Suprapubic skin (tissue), 4 donors: ENCODE data around the gene CFAP68. TPM values are rescaled to one million over a fixed set of nuclear protein-coding genes. Genes with fewer than 3 reads are reported as not detected.

ENCODE experiments used
- DNase-seq, 2 donors: peaks; one replicate each; pipeline ENCODE4 v3.0.0-alpha.2; 2019; ENCODE audit warnings: low spot score in 2 of 2
- H3K27ac ChIP-seq: fragments of 200-600 bp; sonication (generic); one replicate; pipeline ENCODE4 v1.5.1; 2019
- H3K27me3 ChIP-seq: fragments of 200-600 bp; sonication (generic); one replicate; pipeline ENCODE4 v1.5.1; 2019
- H3K36me3 ChIP-seq: fragments of 200-600 bp; sonication (generic); one replicate; pipeline ENCODE4 v1.5.1; 2019
- H3K4me1 ChIP-seq: fragments of 200-600 bp; sonication (generic); one replicate; pipeline ENCODE4 v1.5.1; 2019
- H3K4me3 ChIP-seq: fragments of 200-600 bp; sonication (generic); one replicate; pipeline ENCODE4 v1.5.1; 2019; ENCODE audit warnings: mild to moderate bottlenecking
- H3K9me3 ChIP-seq: fragments of 200-600 bp; sonication (generic); one replicate; pipeline ENCODE4 v1.5.1; 2019
- CTCF ChIP-seq, 2 donors: fragments of 200-600 bp in 1 of 2; fragments of 450-650 bp in 1 of 2; sonication (generic) in 1 of 2; IDR thresholded peaks; one replicate each; pipeline ENCODE4 v1.5.1; 2016 to 2019; ENCODE audit warnings: antibody characterized with exemption in 2 of 2, mild to moderate bottlenecking in 1 of 2, moderate library complexity in 1 of 2
- EP300 ChIP-seq: sonication (generic); formaldehyde crosslinking; IDR thresholded peaks from one replicate; pipeline ENCODE4 v1.6.1; 2017; ENCODE audit warnings: antibody characterized with exemption
- POLR2A ChIP-seq, 2 donors: fragments of 450-650 bp; IDR thresholded peaks; one replicate each; pipeline ENCODE4 v1.6.1; 2017; ENCODE audit warnings: antibody characterized with exemption in 2 of 2, mild to moderate bottlenecking in 2 of 2, moderate library complexity in 2 of 2
- POLR2AphosphoS5 ChIP-seq, 3 donors: sonication (generic); formaldehyde crosslinking; IDR thresholded peaks; one replicate each; pipeline ENCODE4 v1.6.1; 2017; ENCODE audit warnings: antibody characterized with exemption in 3 of 3
- WGBS: methylation state at CpG from one replicate; pipeline ENCODE4 v1.1.5; 2018; 5-methylcytosine and 5-hydroxymethylcytosine counted together
- total RNA-seq, 4 donors: library from RNA; depleted of rRNA; stranded (reverse); fragments of >200 nt; gene quantifications; one replicate each; pipeline ENCODE4 v1.1.0, GENCODE V29; 2016

CFAP68 gene
- total RNA-seq, 4 donors from 2014 or later, result 27.7 to 42.4 (median 32.7) TPM

GRCh38 chr11:111886032-111886431 is 6.7 kb downstream of the CFAP68 start:
- Histone ChIP-seq H3K4me1 (no peaks in the 10 kb centered on the region), H3K4me3 (no peak overlapping the region), H3K36me3 (peaks cover 3% of the 10 kb centered on the region), H3K27me3 (no peaks in the 10 kb centered on the region), H3K9me3 (no peaks in the 10 kb centered on the region), H3K27ac (no peak overlapping the region)
- 68% methylated on average over 4 of the region's 4 CpGs for WGBS
- no peak for DNase-seq
- TF ChIP-seq POLR2A (IDR thresholded peaks at IDR 0.05) (no peak), EP300 (no peak), POLR2AphosphoS5 (IDR thresholded peaks at IDR 0.05) (no peak), CTCF (IDR thresholded peaks at IDR 0.05) (no peak)

GRCh38 chr11:111886844-111887243 is 7.5 kb downstream of the CFAP68 start:
- Histone ChIP-seq H3K36me3 (peaks cover 3% of the 10 kb centered on the region), H3K9me3 (no peaks in the 10 kb centered on the region), H3K4me3 (no peak overlapping the region), H3K27me3 (no peaks in the 10 kb centered on the region), H3K4me1 (no peaks in the 10 kb centered on the region), H3K27ac (no peak overlapping the region)
- no peak for DNase-seq
- TF ChIP-seq POLR2A (IDR thresholded peaks at IDR 0.05) (no peak), CTCF (IDR thresholded peaks at IDR 0.05) (no peak), POLR2AphosphoS5 (IDR thresholded peaks at IDR 0.05) (no peak), EP300 (no peak)
- 88% methylated on average over 2 of the region's 2 CpGs for WGBS

GRCh38 chr11:111905411-111905810 is 26.1 kb downstream of the CFAP68 start:
- Histone ChIP-seq H3K4me1 (peaks cover 16% of the 10 kb centered on the region), H3K36me3 (peaks cover 5% of the 10 kb centered on the region), H3K4me3 (no peak overlapping the region), H3K27ac (no peak overlapping the region), H3K9me3 (no peaks in the 10 kb centered on the region), H3K27me3 (no peaks in the 10 kb centered on the region)
- no peak for TF ChIP-seq EP300
- no peak for TF ChIP-seq POLR2AphosphoS5 (IDR thresholded peaks at IDR 0.05)
- no peak for TF ChIP-seq POLR2A (IDR thresholded peaks at IDR 0.05)
- TF ChIP-seq CTCF (IDR thresholded peaks at IDR 0.05), result no peak
- no peak for DNase-seq
- WGBS, result 64% methylated on average over 2 of the region's 2 CpGs

- Histone ChIP-seq H3K4me3 (no peak overlapping the region), H3K27ac (no peak overlapping the region), H3K4me1 (peaks cover 29% of the 10 kb centered on the region), H3K36me3 (peaks cover 5% of the 10 kb centered on the region), H3K9me3 (no peaks in the 10 kb centered on the region), H3K27me3 (no peaks in the 10 kb centered on the region)
- 74% methylated on average over 1 of the region's 1 CpG for WGBS
- no peak for DNase-seq
- TF ChIP-seq CTCF (IDR thresholded peaks at IDR 0.05), result no peak
These were observed 27.3 kb downstream of the CFAP68 start for GRCh38 chr11:111906680-111907079.

- H3K27me3 ChIP-seq, result no peaks in the 10 kb centered on the region
- H3K36me3 ChIP-seq, result peaks cover 5% of the 10 kb centered on the region
- H3K9me3 ChIP-seq, result no peaks in the 10 kb centered on the region
- H3K27ac ChIP-seq, result peak overlapping the region; percentile 93
- DNase-seq, result no peak
- peaks cover 45% of the 10 kb centered on the region for H3K4me1 ChIP-seq
- TF ChIP-seq POLR2A (IDR thresholded peaks at IDR 0.05) (no peak), CTCF (IDR thresholded peaks at IDR 0.05) (no peak), POLR2AphosphoS5 (IDR thresholded peaks at IDR 0.05) (no peak), EP300 (no peak)
- WGBS, result 73% methylated on average over 5 of the region's 5 CpGs
- peak overlapping the region; percentile 61 for H3K4me3 ChIP-seq
These were observed 29.4 kb downstream of the CFAP68 start for GRCh38 chr11:111908639-111909305.
